ENCODE data around the gene PINLYP. TPM values are rescaled to one million over a fixed set of nuclear protein-coding genes. Genes with fewer than 3 reads are reported as not detected.
A peak's percentile ranks its signal among the peaks of the same experiment; 100 is the strongest.

Gene PINLYP
- total RNA-seq, 1 experiment from 2014 or later = 11.9 TPM

GRCh38 chr19:43595999-43596841, 20.6 kb downstream of the PINLYP start, which contains the start of the genes IRGQ and ZNF576:
Gene IRGQ (minus strand): TSS chr19:43596134. CDS start chr19:43595338, 796 bp downstream.
Gene ZNF576 (plus strand): TSS chr19:43596595. CDS start chr19:43597109, 514 bp downstream.
- no peak within 1 kb of the TSS for H4K8ac ChIP-seq (replicated peaks; ENCODE audit: insufficient read length, low read depth, low read length)
- peak within 1 kb of the TSS; percentile 26 for H3K14ac ChIP-seq (ENCODE audit: insufficient read depth, low read length)
- 0 out of 2 replicates have a peak, but pooled peaks cover 3% of the 10 kb centered on the region for H3K4me1 ChIP-seq (ENCODE audit: insufficient read depth, low read length)
- Mint-ChIP-seq H3K9me3 (no peaks in the 10 kb centered on the region; a peak in 1 of 5 replicates), H3K27me3 (ENCODE audit: low read depth) (no peaks in the 10 kb centered on the region), H3K4me3 (peak within 1 kb of the TSS; percentile 92 to 95), H3K27ac (peak within 1 kb of the TSS; percentile 96 to 99 (median 99)), H3K36me3 (ENCODE audit: insufficient read depth in 1 of 3, low read depth in 3 of 3) (peaks cover 13 to 37% (median 27%) of the 10 kb centered on the region in 3 experiments), H3K4me1 (peaks cover 18 to 25% of the 10 kb centered on the region in 2 experiments)
- no peak within 1 kb of the TSS for H2AFZ ChIP-seq (ENCODE audit: low read length)
- H3K79me2 ChIP-seq (ENCODE audit: insufficient read depth, low read length) = peaks cover 4% of the 10 kb centered on the region; the same call in 1 of the 2 replicates
- no peak within 1 kb of the TSS for H2BK20ac ChIP-seq (ENCODE audit: low read depth, low read length, poor library complexity, severe bottlenecking)
- peak within 1 kb of the TSS; percentile 41 for H4K5ac ChIP-seq (ENCODE audit: insufficient read length, low read depth, low read length)
- peak within 1 kb of the TSS; percentile 84 for H3K9ac ChIP-seq (ENCODE audit: extremely low read depth, insufficient read length, low read length)
- H2BK120ac ChIP-seq (ENCODE audit: low read depth, low read length, poor library complexity, severe bottlenecking) = no peak within 1 kb of the TSS
- H3K56ac ChIP-seq (ENCODE audit: insufficient read length, low read depth, low read length) = no peak within 1 kb of the TSS
- H2BK12ac ChIP-seq (ENCODE audit: insufficient read length, low read depth, low read length) = no peak within 1 kb of the TSS
- H4K91ac ChIP-seq (ENCODE audit: insufficient read length, low read depth, low read length) = no peak within 1 kb of the TSS
- H3K18ac ChIP-seq (ENCODE audit: insufficient read length, low read depth, low read length) = peak within 1 kb of the TSS; percentile 94
- TF ChIP-seq, protein P1, sequence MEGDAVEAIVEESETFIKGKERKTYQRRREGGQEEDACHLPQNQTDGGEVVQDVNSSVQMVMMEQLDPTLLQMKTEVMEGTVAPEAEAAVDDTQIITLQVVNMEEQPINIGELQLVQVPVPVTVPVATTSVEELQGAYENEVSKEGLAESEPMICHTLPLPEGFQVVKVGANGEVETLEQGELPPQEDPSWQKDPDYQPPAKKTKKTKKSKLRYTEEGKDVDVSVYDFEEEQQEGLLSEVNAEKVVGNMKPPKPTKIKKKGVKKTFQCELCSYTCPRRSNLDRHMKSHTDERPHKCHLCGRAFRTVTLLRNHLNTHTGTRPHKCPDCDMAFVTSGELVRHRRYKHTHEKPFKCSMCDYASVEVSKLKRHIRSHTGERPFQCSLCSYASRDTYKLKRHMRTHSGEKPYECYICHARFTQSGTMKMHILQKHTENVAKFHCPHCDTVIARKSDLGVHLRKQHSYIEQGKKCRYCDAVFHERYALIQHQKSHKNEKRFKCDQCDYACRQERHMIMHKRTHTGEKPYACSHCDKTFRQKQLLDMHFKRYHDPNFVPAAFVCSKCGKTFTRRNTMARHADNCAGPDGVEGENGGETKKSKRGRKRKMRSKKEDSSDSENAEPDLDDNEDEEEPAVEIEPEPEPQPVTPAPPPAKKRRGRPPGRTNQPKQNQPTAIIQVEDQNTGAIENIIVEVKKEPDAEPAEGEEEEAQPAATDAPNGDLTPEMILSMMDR (conservative IDR thresholded peaks at IDR 0.05) = no peak; the same call in 2 of the 3 replicates
- H3K79me1 ChIP-seq (ENCODE audit: insufficient read depth, low read depth, low read length, poor library complexity, severe bottlenecking) = no peaks in the 10 kb centered on the region
- H2BK15ac ChIP-seq (ENCODE audit: low read depth, low read length) = no peak within 1 kb of the TSS
- H3T11ph ChIP-seq (ENCODE audit: low read length) = no peak within 1 kb of the TSS
- no peak within 1 kb of the TSS for H3K23ac ChIP-seq (ENCODE audit: insufficient read length, low read depth, low read length)
- DNase-seq = peak; percentile 100
- H3K27me3 ChIP-seq (ENCODE audit: insufficient read depth, low read length) = no peaks in the 10 kb centered on the region
- H3K4ac ChIP-seq (ENCODE audit: low read depth, low read length) = no peak within 1 kb of the TSS
- H3K9me3 ChIP-seq (ENCODE audit: control insufficient read depth, low read depth, low read length) = no peaks in the 10 kb centered on the region
- no peak within 1 kb of the TSS for H2BK5ac ChIP-seq (ENCODE audit: insufficient read length, low read length)
- H3K4me2 ChIP-seq (ENCODE audit: insufficient read depth, insufficient read length, low read length) = peak within 1 kb of the TSS; percentile 98
- peak within 1 kb of the TSS; percentile 11 for H3K27ac ChIP-seq (ENCODE audit: insufficient read length, low read depth, low read length)
- no CpG with 5 or more reads among the region's 60 CpGs for WGBS (ENCODE audit: extremely low coverage, insufficient read length, low lambda C conversion rate)
- peaks cover 20% of the 10 kb centered on the region for H3K23me2 ChIP-seq (ENCODE audit: insufficient read length, low read depth, low read length, poor library complexity, severe bottlenecking)
- no peaks in the 10 kb centered on the region for H4K20me1 ChIP-seq (ENCODE audit: control insufficient read depth, insufficient read depth, insufficient read length)
- no peak within 1 kb of the TSS for H2AK5ac ChIP-seq (ENCODE audit: insufficient read length, low read length)

Data from H9 (cell line).